NCI-H1105 treated with DMSO at 0.1 percent for 48 hours (cell line): ENCODE data around the gene RHBDL1.

Experiments
- DNase-seq: peaks from one replicate; lab custom pipeline; 2025; lab: John Stamatoyannopoulos, UW

The RHBDL1 gene

DNA sequence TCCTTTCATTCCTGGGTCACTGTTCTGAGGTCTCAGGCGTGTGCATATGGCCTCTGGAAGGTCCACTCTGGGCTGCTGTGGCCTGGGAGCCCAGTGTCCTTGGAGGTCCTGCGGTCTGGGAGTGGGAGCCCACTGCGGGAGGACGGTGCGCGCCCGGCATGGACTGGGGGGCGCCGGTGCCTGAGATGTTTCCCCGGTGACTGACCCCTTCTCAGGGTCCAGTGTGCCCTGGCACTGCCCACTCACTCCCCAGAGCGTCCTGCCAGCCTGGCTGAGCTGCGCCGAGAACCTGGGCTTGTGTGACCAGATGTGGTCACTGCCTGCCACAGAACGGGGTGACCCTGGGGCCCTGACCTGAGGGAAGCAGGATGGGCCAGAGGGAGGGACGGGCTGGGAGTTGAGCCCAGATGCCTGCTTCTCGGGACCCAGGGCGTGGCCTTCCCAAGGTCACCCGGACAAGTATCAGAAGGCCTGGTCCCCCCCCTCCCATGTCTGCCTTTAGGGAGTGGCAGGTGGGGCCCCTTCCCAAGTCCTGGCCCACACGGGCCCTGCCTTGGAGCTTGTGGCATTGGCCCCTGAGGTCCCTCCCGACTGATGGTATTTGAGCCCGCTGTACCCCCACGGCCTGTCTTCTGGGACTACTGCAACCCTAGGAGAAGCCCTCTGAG is 1.1 kb upstream of the RHBDL1 start:
- DNase-seq, result no peak

GRCh38 chr16:675884-676564 is 553 bp downstream of the RHBDL1 start:
- no peak for DNase-seq

DNA sequence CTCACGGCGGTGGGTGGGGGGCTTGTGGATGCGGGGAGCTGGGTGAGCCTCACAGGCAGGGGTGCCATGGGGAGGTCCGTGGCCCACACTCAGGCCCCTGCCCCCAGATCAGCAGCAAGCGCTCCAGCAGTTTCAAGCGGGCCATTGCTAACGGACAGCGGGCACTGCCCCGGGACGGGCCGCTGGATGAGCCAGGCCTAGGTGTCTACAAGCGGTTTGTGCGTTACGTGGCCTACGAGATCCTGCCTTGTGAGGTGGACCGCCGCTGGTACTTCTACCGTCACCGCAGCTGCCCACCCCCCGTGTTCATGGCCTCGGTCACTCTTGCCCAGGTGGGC is 1.1 kb downstream of the RHBDL1 start:
- DNase-seq, result no peak

GRCh38 chr16:676913-677312 is 1.4 kb downstream of the RHBDL1 start:
- DNase-seq, result peak; percentile 88

DNA sequence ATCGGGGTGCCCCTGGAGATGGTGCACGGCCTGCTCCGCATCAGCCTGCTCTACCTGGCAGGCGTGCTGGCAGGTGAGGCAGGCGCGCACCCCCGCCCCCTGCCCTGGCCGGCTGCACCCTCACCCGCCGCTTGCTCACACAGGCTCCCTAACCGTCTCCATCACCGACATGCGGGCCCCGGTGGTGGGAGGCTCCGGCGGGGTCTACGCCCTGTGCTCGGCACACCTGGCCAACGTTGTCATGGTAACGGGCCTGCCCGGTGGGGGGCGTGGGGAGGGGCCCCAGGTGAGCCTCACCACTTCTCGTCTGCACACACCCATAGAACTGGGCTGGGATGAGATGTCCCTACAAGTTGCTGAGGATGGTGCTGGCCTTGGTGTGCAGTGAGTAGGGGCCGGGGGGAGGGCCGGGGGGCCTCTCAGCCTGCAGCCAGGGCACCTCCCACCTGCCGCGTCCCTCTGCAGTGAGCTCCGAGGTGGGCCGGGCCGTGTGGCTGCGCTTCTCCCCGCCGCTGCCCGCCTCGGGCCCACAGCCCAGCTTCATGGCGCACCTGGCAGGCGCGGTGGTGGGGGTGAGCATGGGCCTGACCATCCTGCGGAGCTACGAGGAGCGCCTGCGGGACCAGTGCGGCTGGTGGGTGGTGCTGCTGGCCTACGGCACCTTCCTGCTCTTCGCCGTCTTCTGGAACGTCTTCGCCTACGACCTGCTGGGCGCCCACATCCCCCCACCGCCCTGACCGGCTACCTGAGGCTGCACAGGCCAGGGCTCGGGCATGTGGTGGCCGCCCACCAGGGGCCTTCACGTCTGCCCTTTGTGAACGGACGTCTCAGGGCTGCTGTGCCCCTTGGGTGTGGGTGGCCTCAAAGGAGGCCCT is 2.1 kb downstream of the RHBDL1 start:
- peak; percentile 81 for DNase-seq

GRCh38 chr16:678209-678857 is 2.9 kb downstream of the RHBDL1 start:
- DNase-seq, result no peak

- no peak for DNase-seq
Measured at GRCh38 chr16:678858-679813, 3.7 kb downstream of the RHBDL1 start.

DNA sequence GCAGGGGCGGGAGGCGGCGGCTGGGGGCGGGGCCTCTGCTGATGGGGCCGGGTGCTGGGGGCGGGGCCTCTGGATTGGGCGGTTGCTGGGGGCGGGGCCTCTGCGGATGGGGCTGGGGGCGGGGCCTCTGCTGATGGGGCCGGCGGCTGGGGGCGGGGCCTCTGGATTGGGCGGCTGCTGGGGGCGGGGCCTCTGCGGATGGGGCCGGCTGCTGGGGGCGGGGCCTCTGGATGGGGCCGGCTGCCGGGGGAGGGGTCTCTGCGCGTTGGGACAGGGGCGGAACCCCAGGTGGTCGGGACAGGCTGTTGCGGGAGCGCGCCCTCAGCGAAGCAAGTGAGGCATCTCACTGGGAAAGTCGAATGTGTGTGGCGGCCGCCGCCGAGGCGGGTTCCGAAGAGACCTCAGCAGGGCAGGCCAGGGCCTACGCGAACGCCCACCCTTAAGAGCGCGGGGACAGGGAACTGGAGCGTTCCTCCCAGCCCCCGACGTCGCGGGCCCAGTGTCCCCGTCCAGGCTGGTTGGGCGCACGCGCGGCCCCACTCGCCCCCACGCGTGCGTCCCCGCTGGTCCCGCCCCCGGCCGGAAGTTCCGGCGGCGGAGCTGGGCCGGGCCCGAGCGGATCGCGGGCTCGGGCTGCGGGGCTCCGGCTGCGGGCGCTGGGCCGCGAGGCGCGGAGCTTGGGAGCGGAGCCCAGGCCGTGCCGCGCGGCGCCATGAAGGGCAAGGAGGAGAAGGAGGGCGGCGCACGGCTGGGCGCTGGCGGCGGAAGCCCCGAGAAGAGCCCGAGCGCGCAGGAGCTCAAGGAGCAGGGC is 4.5 kb downstream of the RHBDL1 start, which contains the start of gene STUB1:
Gene STUB1, plus strand, starts transcription at position 597 of the 811 bp plus-strand sequence. Its CDS starts 116 bp downstream, at position 713.
- peak; percentile 26 for DNase-seq

GRCh38 chr16:680625-680945 is 5.1 kb downstream of the RHBDL1 start:
- DNase-seq, result no peak

GRCh38 chr16:680967-681745 is 5.7 kb downstream of the RHBDL1 start:
- DNase-seq, result no peak

GRCh38 chr16:681746-682427 is 6.4 kb downstream of the RHBDL1 start:
- no peak for DNase-seq

- DNase-seq, result no peak
Measured at GRCh38 chr16:682493-683395, 7.3 kb downstream of the RHBDL1 start.

GRCh38 chr16:683396-684070 is 8.1 kb downstream of the RHBDL1 start:
- DNase-seq, result no peak

DNA sequence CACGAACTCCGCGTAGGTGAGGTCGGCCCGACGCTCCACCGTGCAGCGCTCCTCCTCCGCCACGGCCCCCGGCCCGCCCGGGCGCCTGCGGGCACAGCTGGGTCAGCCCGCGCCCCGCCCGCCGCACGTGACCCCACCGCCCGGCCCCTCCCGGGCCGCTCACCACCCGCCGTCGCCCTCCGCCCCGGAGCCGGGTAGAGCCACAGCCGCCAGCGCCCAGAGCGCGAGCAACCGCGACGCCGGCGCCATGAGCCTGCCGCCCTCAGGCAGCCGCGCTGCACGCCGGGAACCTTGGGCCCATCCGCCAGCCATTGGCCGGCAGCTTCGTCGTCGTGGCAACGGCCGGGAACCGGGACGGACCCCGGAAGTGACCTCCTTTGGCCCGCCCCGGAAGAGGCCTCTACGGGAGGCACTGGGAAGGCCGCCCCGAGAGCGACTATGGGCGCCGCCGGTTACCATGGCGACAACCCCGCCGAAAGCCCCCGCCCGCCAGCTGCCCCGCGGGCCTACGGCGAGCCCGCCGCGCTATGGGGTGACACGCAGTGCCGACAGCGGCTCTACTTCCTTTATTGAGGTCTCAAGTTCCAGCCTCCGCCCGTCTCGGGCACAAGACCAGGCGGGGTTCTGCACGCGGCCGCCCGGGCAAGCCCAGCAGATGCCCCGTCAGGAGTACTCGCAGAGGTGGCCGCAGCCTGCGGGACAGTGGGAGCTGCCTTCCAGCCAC is 8.8 kb downstream of the RHBDL1 start, which contains the start of gene JMJD8:
Gene JMJD8, minus strand, starts transcription at position 264 of the 724 bp plus-strand sequence. Its CDS starts 15 bp downstream, at position 249.
- DNase-seq, result peak; percentile 83

GRCh38 chr16:684961-685696 is 9.7 kb downstream of the RHBDL1 start:
- peak; percentile 63 for DNase-seq

DNA sequence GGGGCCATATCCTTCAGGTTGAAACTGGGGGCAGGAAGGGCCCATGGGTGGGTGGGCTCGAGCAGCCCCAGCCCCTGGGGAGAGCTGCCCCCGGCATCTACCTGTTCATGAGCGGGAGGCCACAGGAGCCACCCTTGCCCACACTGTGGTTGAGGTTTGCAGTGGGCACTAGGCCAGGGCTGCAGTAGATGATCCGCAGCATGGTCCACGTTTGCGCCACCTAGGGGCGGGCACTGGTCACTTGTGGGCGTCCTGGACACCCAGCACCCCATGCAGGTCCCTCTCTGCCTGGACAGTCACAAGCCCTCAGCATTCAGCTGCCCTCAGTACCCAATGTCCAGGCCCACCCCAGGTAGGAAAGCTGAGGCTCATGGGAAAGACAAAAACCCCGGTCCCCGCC is 10.5 kb downstream of the RHBDL1 start:
- DNase-seq, result no peak
